Cardiac muscle cell (in vitro differentiated cells and primary cell): ENCODE measurements around the gene SOST. TPM values are rescaled to one million over a fixed set of nuclear protein-coding genes. Genes with fewer than 3 reads are reported as not detected.

Experiments
- DNase-seq, 2 donors: peaks; one replicate each; pipeline versions ENCODE4 v3.0.0 to v3.0.0-alpha.2; 2010 to 2017; ENCODE audit warnings: low read depth in 1 of 2, low spot score in 1 of 2
- H3K27ac ChIP-seq: fragments of 200-600 bp; sonication (generic); 2 replicates; pipeline ENCODE4 v1.5.1; 2016
- H3K27me3 ChIP-seq: fragments of 200-600 bp; sonication (generic); 2 replicates; pipeline ENCODE4 v1.6.0; 2016; ENCODE audit warnings: control low read depth
- H3K36me3 ChIP-seq: fragments of 200-600 bp; sonication (generic); 2 replicates; pipeline ENCODE4 v1.5.1; 2016; ENCODE audit warnings: control low read depth
- H3K4me1 ChIP-seq: fragments of 200-600 bp; sonication (generic); 2 replicates; pipeline ENCODE4 v1.8.1; 2017; ENCODE audit warnings: low read depth, mild to moderate bottlenecking, mixed run types
- H3K4me3 ChIP-seq: fragments of 200-600 bp; sonication (generic); 2 replicates; pipeline ENCODE4 v1.5.1; 2016; ENCODE audit warnings: mild to moderate bottlenecking
- H3K9me3 ChIP-seq: fragments of 200-600 bp; sonication (generic); 2 replicates; pipeline ENCODE4 v1.5.1; 2017; ENCODE audit warnings: low read depth, mild to moderate bottlenecking, control low read depth
- CTCF ChIP-seq: IDR thresholded peaks from 2 replicates; pipeline ENCODE4 v1.5.1; 2012; ENCODE audit warnings: low read depth, mild to moderate bottlenecking, low read length
- polyA plus RNA-seq: library from polyadenylated mRNA; unstranded; fragments of >200 nt; fragmentation: Nextera tagmentation; extraction: Ambion mirVana; gene quantifications from 2 replicates; pipeline ENCODE4 v1.2.1, GENCODE V29; 2016
- total RNA-seq: library from RNA; depleted of rRNA; stranded (reverse); fragments of >200 nt; gene quantifications from 2 replicates; pipeline ENCODE4 v1.2.3, GENCODE V29; 2016

The SOST gene
- total and polyA plus RNA-seq, 2 experiments from 2014 or later: 0.10 to 3.2 TPM

GRCh38 chr17:43720311-43721060 is 38.1 kb downstream of the SOST start:
- Histone ChIP-seq H3K36me3 (no peaks in the 10 kb centered on the region), H3K4me3 (peak overlapping the region; percentile 59), H3K27me3 (no peaks in the 10 kb centered on the region), H3K4me1 (peaks cover 9% of the 10 kb centered on the region), H3K27ac (no peak overlapping the region), H3K9me3 (no peaks in the 10 kb centered on the region)
- TF ChIP-seq CTCF: no peak
- peak; percentile 70 to 81 for DNase-seq

- Histone ChIP-seq H3K4me1 (peaks cover 9% of the 10 kb centered on the region), H3K36me3 (no peaks in the 10 kb centered on the region), H3K27ac (no peak overlapping the region), H3K27me3 (peaks cover 7% of the 10 kb centered on the region), H3K4me3 (no peak overlapping the region), H3K9me3 (no peaks in the 10 kb centered on the region)
- no peak for TF ChIP-seq CTCF
- no peak for DNase-seq
Observed at GRCh38 chr17:43719578-43719977, 39.0 kb downstream of the SOST start.

GRCh38 chr17:43718544-43718943 is 40.0 kb downstream of the SOST start:
- Histone ChIP-seq H3K27ac (no peak overlapping the region), H3K9me3 (no peaks in the 10 kb centered on the region), H3K4me1 (peaks cover 9% of the 10 kb centered on the region), H3K27me3 (peaks cover 17% of the 10 kb centered on the region), H3K36me3 (no peaks in the 10 kb centered on the region), H3K4me3 (no peak overlapping the region)
- TF ChIP-seq CTCF: no peak
- DNase-seq: peak in 1 of 2 donors; percentile 8

- Histone ChIP-seq H3K27ac (no peak overlapping the region), H3K4me1 (peaks cover 9% of the 10 kb centered on the region), H3K9me3 (no peaks in the 10 kb centered on the region), H3K4me3 (no peak overlapping the region), H3K27me3 (peaks cover 23% of the 10 kb centered on the region), H3K36me3 (no peaks in the 10 kb centered on the region)
- no peak for TF ChIP-seq CTCF
- DNase-seq: no peak
Observed at GRCh38 chr17:43717913-43718312, 40.7 kb downstream of the SOST start.

GRCh38 chr17:43714465-43715149 is 44.0 kb downstream of the SOST start:
- Histone ChIP-seq H3K36me3 (no peaks in the 10 kb centered on the region), H3K9me3 (no peaks in the 10 kb centered on the region), H3K27me3 (peaks cover 31% of the 10 kb centered on the region), H3K27ac (no peak overlapping the region), H3K4me3 (no peak overlapping the region), H3K4me1 (peaks cover 9% of the 10 kb centered on the region)
- TF ChIP-seq CTCF: no peak
- no peak for DNase-seq
